ENCODE results near the gene MAML3. TPM values are rescaled to one million over a fixed set of nuclear protein-coding genes. Genes with fewer than 3 reads are reported as not detected.

MAML3 gene
- total RNA-seq, 2 donors from 2014 or later: 6.3 to 6.5 TPM

DNA sequence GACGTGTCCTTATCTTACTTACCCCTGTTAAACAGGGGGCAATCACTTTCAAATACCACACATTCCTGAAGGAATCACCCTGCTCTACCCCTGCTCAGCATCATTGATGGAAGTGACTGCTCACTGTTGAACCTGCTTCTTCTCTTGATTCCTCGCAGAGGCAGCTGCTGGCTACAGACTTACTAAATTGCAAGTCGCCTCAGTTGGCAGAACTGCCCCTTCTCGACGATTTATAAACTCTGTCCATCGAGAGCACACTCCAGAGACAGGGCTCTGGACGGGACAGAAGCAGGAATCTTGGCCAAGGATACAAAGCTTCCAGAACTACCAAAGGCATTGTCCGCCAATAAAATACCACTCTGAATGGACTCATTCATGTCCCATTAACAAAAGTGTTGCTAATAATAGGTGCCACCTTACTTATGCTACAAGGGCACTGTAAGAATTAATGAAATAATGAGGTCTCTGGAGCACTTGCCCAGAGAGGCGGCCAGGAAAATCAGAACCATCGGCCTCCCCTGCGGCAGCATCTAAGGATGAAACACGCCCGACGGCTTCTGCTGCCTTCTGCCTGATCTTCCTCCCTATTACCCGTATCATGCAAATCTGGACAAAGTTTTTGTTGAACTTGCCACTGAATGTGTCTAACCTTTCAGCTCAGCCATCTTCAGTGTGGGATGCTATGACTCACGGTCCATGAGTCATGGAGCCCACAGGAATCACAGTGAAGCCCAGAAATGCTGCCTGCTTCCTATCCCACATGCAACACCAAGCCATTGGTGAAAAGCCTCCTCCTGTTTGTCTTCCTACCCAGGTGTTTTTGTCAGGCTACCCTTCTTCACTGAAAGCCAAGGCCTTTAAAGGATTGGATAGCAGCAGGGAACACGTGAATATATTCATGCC lies 164.9 kb downstream of the MAML3 start:
- DNase-seq (ENCODE audit: low spot score): peak; percentile 85

GRCh38 chr4:139987502-139987850 lies 166.5 kb downstream of the MAML3 start:
- no peak for DNase-seq (ENCODE audit: low spot score)
- intact Hi-C loops (cut with DNase I): no loop called here

More for the DNA sequence above, 164.9 kb downstream of the MAML3 start:
- intact Hi-C loops (cut with DNase I): no loop called here

DNA sequence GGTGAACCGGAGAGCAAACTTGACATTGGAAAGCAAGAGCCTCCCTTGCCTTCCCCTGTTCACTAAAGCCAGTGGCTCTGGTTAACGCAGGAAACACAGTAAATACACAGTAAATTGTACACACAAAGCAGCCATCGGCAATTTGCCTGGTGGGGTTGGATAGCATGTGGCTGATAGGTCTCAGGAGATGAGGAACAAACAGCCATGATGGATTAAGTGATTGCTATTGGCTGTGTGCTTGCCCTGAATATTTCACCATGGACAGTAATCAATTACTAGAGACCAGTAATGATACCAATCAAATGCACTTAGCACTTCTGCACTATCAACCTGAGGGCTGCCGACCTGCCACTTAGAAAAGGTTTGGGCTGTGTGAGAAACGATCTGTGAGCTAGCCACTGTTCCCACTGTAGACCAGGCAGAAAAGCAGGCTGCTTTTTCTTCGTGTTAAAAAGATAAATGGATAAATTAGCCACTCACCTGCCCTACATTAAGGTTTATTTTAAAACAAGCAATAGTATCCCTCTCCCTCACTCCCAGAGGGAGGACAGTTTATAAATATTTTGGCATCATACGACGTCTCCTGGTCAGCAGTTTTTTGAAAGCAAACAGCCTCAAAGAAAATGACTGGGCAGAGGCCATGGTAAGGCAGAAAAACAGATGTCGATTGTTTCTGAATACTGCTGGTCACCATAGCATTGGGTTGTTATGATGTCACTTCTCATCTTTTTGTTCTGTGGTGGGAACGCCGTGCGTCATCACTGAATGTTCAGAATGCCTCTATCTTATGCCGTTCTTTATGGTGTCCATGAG lies 167.1 kb downstream of the MAML3 start:
- no peak for DNase-seq (ENCODE audit: low spot score)
- intact Hi-C loops (cut with DNase I): no loop called here

DNA sequence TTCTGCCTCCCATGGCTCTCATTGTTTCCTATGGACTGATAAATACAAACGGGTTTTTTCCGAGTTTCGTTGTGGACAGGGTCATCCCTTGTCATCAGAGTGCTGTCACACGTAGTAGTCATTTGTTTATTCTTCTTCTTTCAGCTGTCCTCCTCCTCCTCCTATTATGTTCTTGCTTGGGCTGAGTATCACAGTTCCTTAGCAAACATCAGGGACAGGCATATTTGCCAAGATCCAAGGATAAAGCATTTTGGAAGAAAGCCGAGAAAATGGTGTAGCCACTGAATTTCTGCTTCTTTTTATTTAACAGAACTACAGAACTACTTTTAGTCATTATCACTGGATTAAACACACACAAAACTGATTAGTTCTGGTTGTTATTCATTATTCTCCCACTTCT lies 167.9 kb downstream of the MAML3 start:
- DNase-seq (ENCODE audit: low spot score): no peak
- intact Hi-C loops (cut with DNase I): no loop called here

DNA sequence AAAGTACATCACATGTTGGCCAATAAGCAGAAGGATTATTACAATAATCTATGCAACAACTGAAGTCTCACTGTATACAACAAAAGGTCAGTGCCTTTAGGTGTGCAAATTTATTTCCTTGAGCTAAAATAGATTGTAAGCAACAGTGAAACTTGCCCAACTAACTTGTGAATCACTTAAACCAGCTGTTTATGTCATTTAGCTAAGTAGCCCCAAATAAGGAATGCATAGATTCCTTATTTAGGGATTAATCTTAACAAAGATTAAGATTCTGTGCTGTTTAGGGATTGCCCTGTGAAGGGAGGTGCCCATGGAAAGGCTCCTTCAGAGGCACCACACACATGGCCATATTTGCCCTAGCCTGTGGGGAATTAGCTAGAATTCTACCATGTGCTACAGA lies 168.6 kb downstream of the MAML3 start:
- intact Hi-C loops (cut with DNase I): no loop called here

GRCh38 chr4:139984471-139984870 lies 169.5 kb downstream of the MAML3 start:
- intact Hi-C loops (cut with DNase I): no loop called here
- no peak for DNase-seq (ENCODE audit: low spot score)

More for the DNA sequence above, 168.6 kb downstream of the MAML3 start:
- DNase-seq (ENCODE audit: low spot score): no peak

GRCh38 chr4:139978692-139979091 lies 175.3 kb downstream of the MAML3 start:
- intact Hi-C loops (cut with DNase I): no loop called here
- DNase-seq (ENCODE audit: low spot score): no peak

DNA sequence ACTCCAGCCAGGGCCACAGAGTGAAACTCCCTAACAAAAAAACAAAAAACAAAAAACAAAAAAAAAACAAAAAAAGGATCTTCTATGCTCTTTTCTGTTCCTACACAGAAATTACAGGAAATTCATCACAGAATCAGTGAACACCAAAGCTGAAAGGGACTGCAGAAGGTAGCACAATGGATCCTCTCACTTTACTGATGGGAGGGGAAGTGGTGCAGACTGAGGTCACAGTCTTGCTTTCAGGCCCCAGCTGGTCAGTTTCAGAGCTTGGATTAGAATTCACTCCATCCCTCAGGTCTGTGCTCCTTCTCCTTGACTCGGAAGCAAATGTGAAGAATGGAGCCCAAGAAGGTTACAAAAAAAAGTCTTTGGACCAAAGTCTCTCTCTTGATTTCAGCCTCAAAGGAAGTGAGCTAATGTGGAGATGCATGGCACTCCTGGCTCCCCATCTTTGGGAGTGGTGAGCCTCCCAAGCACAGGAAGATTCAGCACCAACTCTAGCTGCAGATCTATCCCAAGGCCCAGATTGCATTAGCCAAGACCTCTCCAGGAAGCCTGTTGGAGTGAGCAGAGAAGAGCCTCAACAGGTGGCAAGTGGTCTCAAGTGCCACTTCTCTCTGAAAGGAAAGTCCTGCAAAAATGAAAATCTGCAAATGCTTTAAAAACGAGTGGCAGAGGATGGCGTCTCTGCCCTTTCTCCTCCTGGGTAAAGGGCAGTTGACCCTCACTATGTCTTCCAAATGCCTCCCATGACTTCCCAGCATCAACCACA lies 176.0 kb downstream of the MAML3 start:
- intact Hi-C loops (cut with DNase I): no loop called here
- DNase-seq (ENCODE audit: low spot score): no peak

GRCh38 chr4:139975830-139976272 lies 178.1 kb downstream of the MAML3 start:
- no peak for DNase-seq (ENCODE audit: low spot score)
- intact Hi-C loops (cut with DNase I): no loop called here

GRCh38 chr4:139973616-139974015 lies 180.4 kb downstream of the MAML3 start:
- intact Hi-C loops (cut with DNase I): no loop called here
- no peak for DNase-seq (ENCODE audit: low spot score)

DNA sequence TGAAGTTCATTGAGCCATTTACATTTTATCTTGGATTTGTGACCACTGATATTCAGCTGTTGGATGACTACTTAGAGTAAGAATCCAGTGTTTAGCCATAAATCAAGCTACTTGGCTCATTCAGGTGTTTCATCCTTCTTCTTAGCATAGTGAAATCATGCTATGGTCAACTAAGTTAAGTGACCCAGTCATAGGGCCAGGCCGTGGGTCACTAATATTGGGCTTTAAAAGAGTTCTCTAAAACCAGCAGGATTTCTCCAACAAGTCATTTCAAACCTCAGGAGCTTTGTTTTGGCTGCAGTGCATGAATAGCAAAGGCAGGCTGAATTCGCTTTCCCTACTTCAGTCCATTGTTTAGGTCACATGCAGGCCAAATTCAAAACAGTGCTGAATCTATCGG lies 181.0 kb downstream of the MAML3 start:
- intact Hi-C loops (cut with DNase I): no loop called here

GRCh38 chr4:139972305-139972704 lies 181.7 kb downstream of the MAML3 start:
- DNase-seq (ENCODE audit: low spot score): no peak
- intact Hi-C loops (cut with DNase I): no loop called here

More for the DNA sequence above, 181.0 kb downstream of the MAML3 start:
- no peak for DNase-seq (ENCODE audit: low spot score)

GRCh38 chr4:139971111-139971510 lies 182.9 kb downstream of the MAML3 start:
- DNase-seq (ENCODE audit: low spot score): no peak
- intact Hi-C loops (cut with DNase I): no loop called here

DNA sequence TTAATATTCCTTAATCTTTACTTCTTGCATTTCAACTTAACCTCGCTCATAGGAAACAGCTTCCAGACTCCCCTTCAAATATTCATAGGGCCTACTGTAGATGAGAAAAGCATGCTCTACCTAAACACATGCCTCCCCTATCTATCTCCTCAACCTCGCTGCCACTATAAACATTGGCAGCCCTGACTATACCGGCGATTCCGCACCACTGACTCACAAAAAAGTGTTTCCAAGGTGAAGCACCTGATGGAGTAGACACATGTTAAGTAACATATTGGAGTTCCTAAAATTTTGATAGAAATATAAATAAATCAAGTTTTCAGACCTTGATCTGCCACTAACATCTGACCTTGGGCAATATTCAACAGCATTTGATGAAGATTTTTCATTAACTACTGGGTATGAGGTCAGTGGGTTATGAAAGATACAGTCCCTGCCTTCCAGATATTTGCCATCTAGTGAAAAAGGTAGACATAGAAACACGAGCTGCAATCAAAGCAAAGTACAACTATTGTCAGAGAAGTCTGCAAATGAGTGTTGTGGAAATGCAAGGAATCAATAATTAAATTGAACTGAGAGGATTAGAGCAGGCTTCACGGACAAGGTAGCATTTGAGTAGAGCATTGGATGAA lies 184.2 kb downstream of the MAML3 start:
- no peak for DNase-seq (ENCODE audit: low spot score)
- intact Hi-C loops (cut with DNase I): no loop called here

DNA sequence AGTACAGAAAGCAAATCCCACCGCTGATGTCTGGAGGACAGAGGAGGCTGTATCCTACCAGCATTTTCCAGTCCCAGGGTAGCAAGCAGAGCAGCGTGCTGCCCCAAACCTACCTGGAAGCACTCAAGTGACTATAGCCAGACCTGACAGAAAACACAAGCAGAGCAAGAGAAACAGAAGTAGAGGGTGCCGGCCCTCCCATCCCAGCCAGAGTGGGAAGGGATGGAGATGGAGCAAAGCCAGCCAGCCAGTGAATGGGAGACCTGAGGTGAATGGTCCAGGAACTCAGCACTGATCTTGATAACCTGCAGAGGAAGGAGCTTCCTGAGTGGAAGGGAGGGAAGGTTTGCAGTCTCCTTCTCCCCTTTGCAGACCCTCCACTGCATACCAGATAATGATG lies 185.2 kb downstream of the MAML3 start:
- DNase-seq (ENCODE audit: low spot score): no peak
- intact Hi-C loops (cut with DNase I): no loop called here

DNA sequence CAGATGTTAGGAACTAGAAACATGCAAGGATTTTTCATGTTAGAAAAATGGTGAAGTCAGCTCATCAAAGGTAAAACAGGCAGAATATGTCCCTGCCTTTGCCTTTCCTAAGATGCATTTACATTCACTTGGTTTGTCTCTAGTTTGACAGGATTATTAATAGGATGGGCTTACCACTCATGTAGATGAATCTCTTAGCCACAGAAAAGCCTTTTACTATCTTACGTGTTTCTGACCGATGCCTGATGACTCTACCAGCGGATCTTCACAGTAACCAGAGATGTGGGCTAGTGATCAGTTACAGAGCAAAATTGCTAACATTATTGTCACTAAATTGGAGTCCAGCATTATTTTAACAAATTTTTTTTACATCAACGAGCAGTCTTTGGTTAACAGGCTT lies 187.6 kb downstream of the MAML3 start:
- DNase-seq (ENCODE audit: low spot score): no peak
- intact Hi-C loops (cut with DNase I): no loop called here

GRCh38 chr4:139965789-139966188 lies 188.2 kb downstream of the MAML3 start:
- no peak for DNase-seq (ENCODE audit: low spot score)
- intact Hi-C loops (cut with DNase I): no loop called here

DNA sequence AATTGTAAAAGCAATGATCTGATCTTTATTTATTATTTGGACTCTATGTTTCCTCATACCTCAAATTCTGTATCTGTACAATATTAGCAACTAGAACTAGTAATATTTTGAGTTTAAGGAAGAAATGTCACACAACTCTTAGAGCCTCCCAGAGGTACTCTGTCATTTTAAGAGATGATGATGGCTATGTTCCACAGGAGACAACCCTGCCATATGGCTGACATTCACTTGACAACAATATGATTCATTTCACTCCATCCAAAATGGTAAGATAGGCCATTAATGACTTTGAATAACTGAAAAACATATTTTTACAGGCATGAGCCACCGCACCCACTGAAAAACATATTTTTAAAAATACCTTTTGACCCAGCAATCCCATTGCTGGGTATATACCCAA lies 190.3 kb downstream of the MAML3 start:
- no peak for DNase-seq (ENCODE audit: low spot score)
- intact Hi-C loops (cut with DNase I): no loop called here

DNA sequence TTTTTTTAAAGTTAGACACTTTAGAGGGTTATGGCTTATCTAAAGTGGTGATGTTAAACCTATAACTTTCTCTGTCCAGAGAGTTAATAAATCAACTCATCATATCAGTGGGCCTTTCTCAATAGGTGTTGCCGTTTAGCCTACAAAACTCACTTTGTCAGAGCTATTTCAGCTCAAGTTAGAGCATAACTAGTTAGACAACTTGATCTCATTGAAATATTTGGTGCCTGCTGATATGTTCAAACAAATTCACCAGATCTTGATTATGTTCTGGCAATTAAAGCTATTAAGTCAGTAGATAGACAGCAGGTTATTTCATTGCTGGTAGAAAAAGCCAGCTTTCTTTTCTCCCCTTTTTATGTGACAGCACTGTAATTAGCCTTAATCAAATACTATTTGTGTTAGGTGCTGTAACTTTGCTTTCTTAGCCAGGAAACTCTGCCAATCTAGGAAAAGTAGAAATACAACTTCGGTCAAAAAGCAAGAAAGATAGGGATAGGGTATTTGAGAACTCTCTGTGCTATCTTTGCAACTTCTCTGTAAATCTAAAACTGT lies 191.8 kb downstream of the MAML3 start:
- intact Hi-C loops (cut with DNase I): no loop called here

More for the DNA sequence above, 191.8 kb downstream of the MAML3 start:
- DNase-seq (ENCODE audit: low spot score): no peak

Measured in posterior vena cava (tissue), 2 donors.